ENCODE results near the gene VPS72. TPM values are rescaled to one million over a fixed set of nuclear protein-coding genes. Genes with fewer than 3 reads are reported as not detected.

The VPS72 gene
- polyA plus RNA-seq, 1 of the 3 experiments (the other 2 are of a cell fraction): 80.2 TPM

DNA sequence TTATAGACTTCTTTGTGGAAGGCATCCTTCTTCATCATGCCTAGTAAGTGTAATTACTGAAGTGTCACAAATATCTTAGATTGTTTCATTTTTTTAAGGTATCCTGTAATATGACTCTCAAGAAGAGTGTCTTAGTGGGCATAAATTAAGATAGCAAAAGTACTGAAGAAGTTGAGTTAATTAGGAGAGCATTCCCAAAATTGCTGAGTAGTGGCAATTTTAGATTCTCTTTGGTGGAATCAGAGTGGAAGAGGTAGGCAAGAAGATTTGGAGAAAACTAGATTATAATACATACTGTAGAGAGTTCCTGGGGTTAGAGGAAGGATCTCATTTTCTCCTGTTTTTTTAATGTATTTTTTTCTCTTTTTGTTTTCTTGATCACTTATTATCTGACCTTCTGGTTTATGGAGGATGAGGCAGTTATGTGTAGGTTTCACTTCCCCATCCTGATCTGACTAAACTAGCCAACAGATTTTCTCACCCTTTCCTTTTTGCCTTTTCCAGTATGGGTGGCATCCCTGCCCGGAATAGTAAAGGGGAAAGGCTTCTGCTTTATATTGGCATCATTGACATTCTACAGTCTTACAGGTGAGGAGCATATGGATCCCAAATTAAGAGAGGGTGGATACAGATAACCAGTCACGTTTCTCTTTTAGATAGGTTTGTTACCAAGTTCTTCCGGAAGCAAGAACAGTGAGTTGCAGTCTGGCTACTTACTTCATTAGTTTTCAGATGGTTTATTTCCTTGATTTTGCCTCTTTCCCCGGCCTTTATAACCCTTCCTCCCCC is 47.9 kb upstream of the VPS72 start:
- CTCF ChIA-PET: interaction anchor here (1.8 kb wide), 1 partner anchor 17 kb away, joined by 4 read pairs; the partner anchor contains the start of gene PSMD4
- no peak for DNase-seq
- Histone ChIP-seq H3K36me3 (replicated peaks in 1 of 2; ENCODE audit: control insufficient read depth in 1 of 2, insufficient read depth in 2 of 2, low read length in 1 of 2) (peaks cover 68 to 78% of the 10 kb centered on the region in 2 experiments), H2AFZ (ENCODE audit: low read depth) (no peak overlapping the region), H3K27ac (ENCODE audit: low read depth in 2 of 2, low read length in 1 of 2) (peak overlapping the region; percentile 72 to 82), H3K9me3 (no peaks in the 10 kb centered on the region), H3K9ac (no peak overlapping the region), H3F3A (replicated peaks; ENCODE audit: insufficient read depth) (peaks cover 33% of the 10 kb centered on the region), H3K4me1 (ENCODE audit: control insufficient read depth in 1 of 2, insufficient read depth in 2 of 2, low read depth in 1 of 2, low read length in 1 of 2) (peaks cover 0 to 6% of the 10 kb centered on the region in 2 experiments; a peak in 2 of 4 replicates), H3K27me3 (ENCODE audit: insufficient read depth) (no peaks in the 10 kb centered on the region), H3K4me3 (ENCODE audit: low read depth in 2 of 2, low read length in 1 of 2) (no peak overlapping the region), H4K20me1 (ENCODE audit: insufficient read depth) (peaks cover 4% of the 10 kb centered on the region), H3K9me2 (no peaks in the 10 kb centered on the region), H3K4me2 (peak overlapping the region; percentile 25; the same call in 1 of the 2 replicates), H3K79me2 (ENCODE audit: insufficient read depth) (peaks cover 35% of the 10 kb centered on the region; the same call in 1 of the 2 replicates)
- TF ChIP-seq, protein P1, sequence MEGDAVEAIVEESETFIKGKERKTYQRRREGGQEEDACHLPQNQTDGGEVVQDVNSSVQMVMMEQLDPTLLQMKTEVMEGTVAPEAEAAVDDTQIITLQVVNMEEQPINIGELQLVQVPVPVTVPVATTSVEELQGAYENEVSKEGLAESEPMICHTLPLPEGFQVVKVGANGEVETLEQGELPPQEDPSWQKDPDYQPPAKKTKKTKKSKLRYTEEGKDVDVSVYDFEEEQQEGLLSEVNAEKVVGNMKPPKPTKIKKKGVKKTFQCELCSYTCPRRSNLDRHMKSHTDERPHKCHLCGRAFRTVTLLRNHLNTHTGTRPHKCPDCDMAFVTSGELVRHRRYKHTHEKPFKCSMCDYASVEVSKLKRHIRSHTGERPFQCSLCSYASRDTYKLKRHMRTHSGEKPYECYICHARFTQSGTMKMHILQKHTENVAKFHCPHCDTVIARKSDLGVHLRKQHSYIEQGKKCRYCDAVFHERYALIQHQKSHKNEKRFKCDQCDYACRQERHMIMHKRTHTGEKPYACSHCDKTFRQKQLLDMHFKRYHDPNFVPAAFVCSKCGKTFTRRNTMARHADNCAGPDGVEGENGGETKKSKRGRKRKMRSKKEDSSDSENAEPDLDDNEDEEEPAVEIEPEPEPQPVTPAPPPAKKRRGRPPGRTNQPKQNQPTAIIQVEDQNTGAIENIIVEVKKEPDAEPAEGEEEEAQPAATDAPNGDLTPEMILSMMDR (IDR thresholded peaks at IDR 0.05): no peak
- TF ChIP-seq, protein P2, sequence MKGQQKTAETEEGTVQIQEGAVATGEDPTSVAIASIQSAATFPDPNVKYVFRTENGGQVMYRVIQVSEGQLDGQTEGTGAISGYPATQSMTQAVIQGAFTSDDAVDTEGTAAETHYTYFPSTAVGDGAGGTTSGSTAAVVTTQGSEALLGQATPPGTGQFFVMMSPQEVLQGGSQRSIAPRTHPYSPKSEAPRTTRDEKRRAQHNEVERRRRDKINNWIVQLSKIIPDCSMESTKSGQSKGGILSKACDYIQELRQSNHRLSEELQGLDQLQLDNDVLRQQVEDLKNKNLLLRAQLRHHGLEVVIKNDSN (IDR thresholded peaks at IDR 0.05; ENCODE audit: borderline replicate concordance, low read depth): no peak
- TF ChIP-seq ELF1 (IDR thresholded peaks at IDR 0.05) (no peak), YY1 (IDR thresholded peaks at IDR 0.05; ENCODE audit: low read depth) (no peak), TEAD4 (IDR thresholded peaks at IDR 0.05; ENCODE audit: borderline replicate concordance, insufficient read depth) (no peak), EP300 (IDR thresholded peaks at IDR 0.05; ENCODE audit: borderline replicate concordance in 1 of 2, low read depth in 1 of 2, low read length in 1 of 2) (no peak), TAF1 (IDR thresholded peaks at IDR 0.05; ENCODE audit: borderline replicate concordance, low read depth, low read length) (no peak), RXRA (IDR thresholded peaks at IDR 0.05; ENCODE audit: borderline replicate concordance, low read depth) (no peak), TCF12 (IDR thresholded peaks at IDR 0.05) (no peak), SMC3 (IDR thresholded peaks at IDR 0.05; ENCODE audit: low read depth, low read length) (no peak), MEF2A (IDR thresholded peaks at IDR 0.05; ENCODE audit: borderline replicate concordance, low read depth) (no peak), JUND (IDR thresholded peaks at IDR 0.05) (no peak), POLR2AphosphoS5 (IDR thresholded peaks at IDR 0.05; ENCODE audit: low read depth, low read length) (no peak), MXI1 (IDR thresholded peaks at IDR 0.05; ENCODE audit: low read depth, low read length) (no peak)
- POLR2A ChIA-PET: no interaction called here
- WGBS (ENCODE audit: low lambda C conversion rate): 42% methylated on average over 4 of the region's 4 CpGs

DNA sequence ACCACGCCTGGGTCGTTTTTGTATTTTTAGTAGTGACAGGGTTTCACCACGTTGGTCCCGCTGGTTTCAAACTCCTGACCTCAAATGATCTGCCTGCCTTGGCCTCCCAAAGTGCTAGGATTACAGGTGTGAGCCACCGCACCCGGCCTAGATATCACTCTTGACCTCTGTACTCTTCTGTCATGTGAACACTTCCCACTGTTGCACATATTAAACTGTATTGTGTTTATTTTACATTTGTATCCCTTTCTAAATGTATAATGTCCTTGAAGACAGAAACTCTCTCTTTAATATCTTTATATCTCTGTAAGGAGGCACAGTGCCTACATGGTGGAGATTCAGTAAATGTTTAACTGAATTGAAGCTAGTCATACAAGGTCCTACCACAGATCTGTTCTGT is 45.2 kb upstream of the VPS72 start:
- Histone ChIP-seq H3K27ac (ENCODE audit: low read depth in 2 of 2, low read length in 1 of 2) (no peak overlapping the region), H3K36me3 (replicated peaks in 1 of 2; ENCODE audit: control insufficient read depth in 1 of 2, insufficient read depth in 2 of 2, low read length in 1 of 2) (peaks cover 68 to 72% of the 10 kb centered on the region in 2 experiments), H3K9ac (no peak overlapping the region), H3F3A (replicated peaks; ENCODE audit: insufficient read depth) (peaks cover 33% of the 10 kb centered on the region), H3K9me3 (no peaks in the 10 kb centered on the region), H3K4me3 (ENCODE audit: low read depth in 2 of 2, low read length in 1 of 2) (no peak overlapping the region), H3K4me1 (ENCODE audit: control insufficient read depth in 1 of 2, insufficient read depth in 2 of 2, low read depth in 1 of 2, low read length in 1 of 2) (peaks cover 0 to 6% of the 10 kb centered on the region in 2 experiments; a peak in 2 of 4 replicates), H2AFZ (ENCODE audit: low read depth) (no peak overlapping the region), H3K27me3 (ENCODE audit: insufficient read depth) (no peaks in the 10 kb centered on the region), H3K4me2 (no peak overlapping the region), H4K20me1 (ENCODE audit: insufficient read depth) (peaks cover 4% of the 10 kb centered on the region), H3K79me2 (ENCODE audit: insufficient read depth) (peaks cover 47% of the 10 kb centered on the region), H3K9me2 (no peaks in the 10 kb centered on the region)
- TF ChIP-seq, protein P3, sequence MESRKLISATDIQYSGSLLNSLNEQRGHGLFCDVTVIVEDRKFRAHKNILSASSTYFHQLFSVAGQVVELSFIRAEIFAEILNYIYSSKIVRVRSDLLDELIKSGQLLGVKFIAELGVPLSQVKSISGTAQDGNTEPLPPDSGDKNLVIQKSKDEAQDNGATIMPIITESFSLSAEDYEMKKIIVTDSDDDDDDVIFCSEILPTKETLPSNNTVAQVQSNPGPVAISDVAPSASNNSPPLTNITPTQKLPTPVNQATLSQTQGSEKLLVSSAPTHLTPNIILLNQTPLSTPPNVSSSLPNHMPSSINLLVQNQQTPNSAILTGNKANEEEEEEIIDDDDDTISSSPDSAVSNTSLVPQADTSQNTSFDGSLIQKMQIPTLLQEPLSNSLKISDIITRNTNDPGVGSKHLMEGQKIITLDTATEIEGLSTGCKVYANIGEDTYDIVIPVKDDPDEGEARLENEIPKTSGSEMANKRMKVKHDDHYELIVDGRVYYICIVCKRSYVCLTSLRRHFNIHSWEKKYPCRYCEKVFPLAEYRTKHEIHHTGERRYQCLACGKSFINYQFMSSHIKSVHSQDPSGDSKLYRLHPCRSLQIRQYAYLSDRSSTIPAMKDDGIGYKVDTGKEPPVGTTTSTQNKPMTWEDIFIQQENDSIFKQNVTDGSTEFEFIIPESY (IDR thresholded peaks at IDR 0.05; ENCODE audit: borderline replicate concordance, low read depth): no peak
- TF ChIP-seq SIN3A (IDR thresholded peaks at IDR 0.05; ENCODE audit: borderline replicate concordance, low read depth, low read length): no peak
- ChIA-PET CTCF (interaction anchor here (1.4 kb wide), 1 partner anchor 40 kb away, joined by 3 read pairs; no protein-coding TSS in a partner anchor), POLR2A (no interaction called here)
- no peak for DNase-seq
- 97% methylated on average over 6 of the region's 6 CpGs for WGBS (ENCODE audit: low lambda C conversion rate)

Measured in SK-N-SH (cell line).